AG10803 (cell line): Measurements from ENCODE around the gene NGFR.

Experiments used
- DNase-seq: peaks from one replicate; pipeline ENCODE4 v3.0.0; 2010; ENCODE audit warnings: low read depth
- H3K4me3 ChIP-seq: 2 replicates; pipeline ENCODE4 v1.5.1; 2011; ENCODE audit warnings: mild to moderate bottlenecking, low read length, control low read depth
- TF ChIP-seq, protein P1 (sequence below): conservative IDR thresholded peaks from 2 replicates; pipeline ENCODE4 v1.5.1; 2011; ENCODE audit warnings: mild to moderate bottlenecking, low read length, control low read depth, inconsistent platforms

NGFR gene

DNA sequence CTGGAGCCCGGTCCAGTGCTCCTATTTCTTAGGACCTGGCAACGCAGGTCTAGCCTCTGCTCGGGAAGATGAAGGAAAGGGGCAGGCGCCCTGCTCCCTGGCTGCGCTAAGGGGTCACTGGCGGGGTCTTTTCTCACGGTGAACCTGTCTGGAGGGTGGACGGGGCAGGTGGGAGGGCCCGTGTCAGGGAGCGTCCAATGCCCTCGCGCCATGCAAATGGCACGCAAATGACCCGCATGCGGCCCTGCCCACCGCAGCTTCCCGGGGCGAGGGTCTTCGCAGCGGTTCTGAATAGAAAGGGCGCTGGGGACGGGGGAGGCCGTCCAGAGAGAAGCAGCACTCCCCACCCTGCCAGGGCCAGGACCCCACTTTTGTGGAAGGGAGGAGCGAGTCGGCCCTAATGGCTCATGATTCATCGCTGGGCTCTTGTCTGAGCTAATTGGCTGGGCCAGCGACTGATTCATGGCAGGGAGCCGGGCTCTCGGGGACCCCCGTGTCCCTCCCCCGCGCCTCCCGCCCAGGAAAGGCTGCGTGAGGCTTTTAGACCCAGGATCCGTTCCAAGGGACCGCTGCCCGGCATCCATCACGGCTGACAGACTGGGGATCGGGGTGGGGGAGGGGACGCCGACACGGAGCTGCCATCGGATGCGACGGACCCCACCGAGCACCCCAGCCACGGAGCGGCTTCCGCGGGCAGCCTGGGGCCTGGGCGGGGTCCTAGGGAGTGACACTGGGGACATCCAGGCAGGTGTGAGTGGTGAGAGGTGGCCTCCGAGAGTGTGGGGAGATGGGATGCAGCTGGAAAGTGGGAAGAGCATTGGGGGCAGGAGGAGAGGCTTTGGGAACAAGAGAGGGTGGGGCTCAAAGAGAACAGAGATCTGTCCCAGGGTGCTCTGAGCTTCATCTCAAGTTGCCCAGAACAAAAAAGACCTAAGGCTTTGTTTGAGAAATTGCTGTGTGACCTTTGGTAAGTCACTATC, 25.0 kb upstream of the NGFR start:
- no peak overlapping the region for H3K4me3 ChIP-seq
- TF ChIP-seq, protein P1, sequence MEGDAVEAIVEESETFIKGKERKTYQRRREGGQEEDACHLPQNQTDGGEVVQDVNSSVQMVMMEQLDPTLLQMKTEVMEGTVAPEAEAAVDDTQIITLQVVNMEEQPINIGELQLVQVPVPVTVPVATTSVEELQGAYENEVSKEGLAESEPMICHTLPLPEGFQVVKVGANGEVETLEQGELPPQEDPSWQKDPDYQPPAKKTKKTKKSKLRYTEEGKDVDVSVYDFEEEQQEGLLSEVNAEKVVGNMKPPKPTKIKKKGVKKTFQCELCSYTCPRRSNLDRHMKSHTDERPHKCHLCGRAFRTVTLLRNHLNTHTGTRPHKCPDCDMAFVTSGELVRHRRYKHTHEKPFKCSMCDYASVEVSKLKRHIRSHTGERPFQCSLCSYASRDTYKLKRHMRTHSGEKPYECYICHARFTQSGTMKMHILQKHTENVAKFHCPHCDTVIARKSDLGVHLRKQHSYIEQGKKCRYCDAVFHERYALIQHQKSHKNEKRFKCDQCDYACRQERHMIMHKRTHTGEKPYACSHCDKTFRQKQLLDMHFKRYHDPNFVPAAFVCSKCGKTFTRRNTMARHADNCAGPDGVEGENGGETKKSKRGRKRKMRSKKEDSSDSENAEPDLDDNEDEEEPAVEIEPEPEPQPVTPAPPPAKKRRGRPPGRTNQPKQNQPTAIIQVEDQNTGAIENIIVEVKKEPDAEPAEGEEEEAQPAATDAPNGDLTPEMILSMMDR = no peak
- DNase-seq = no peak

DNA sequence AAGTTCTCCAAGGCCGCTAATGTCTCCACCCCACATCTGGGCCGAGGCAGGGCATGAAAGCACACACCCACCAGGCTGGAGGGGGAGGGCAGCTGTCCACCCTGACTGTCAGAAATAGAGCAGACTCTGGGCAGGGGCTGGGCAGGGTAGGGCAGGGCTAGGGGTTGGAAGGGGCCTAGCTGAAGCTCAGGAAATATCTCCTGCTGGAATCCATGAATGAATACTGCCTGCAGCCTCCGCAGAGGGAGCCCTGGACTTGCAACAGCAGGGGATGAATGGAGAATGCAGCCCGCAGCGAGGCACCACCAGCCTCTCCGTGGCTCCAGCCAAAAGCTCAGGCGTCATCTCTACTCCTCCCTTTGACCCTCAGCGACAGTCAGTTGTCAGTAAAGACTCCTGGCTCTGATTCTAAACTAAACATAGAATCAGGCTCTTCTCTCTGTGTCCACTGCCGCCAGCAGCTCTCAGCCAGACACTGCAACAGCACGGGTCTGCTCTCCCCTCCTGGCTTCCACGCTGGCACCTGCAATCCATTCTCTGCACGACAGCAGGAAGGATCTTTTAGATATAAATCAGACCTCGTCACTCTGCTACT, 23.9 kb upstream of the NGFR start:
- TF ChIP-seq, protein P1 = no peak
- H3K4me3 ChIP-seq = no peak overlapping the region
- DNase-seq = peak; percentile 18

DNA sequence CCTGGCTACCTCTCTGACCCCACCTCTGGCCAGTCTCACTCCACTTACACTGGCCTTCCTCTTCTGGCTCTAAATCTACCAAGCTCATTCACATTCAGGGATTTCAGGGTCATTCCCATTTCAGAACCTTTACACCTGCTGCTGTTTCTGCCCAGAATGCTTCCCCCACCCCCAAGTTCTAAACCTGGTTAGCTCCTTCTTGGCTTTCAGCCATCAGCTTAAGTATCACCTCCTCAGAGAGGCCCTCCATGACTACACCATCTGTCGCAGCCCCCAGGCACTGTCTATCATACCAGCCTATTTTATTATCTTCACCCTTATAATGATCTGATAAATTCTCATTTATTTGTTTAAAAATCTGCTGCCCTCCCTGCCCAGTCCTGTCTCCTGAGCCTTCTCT, 23.3 kb upstream of the NGFR start:
- no peak for DNase-seq
- no peak overlapping the region for H3K4me3 ChIP-seq
- TF ChIP-seq, protein P1 = no peak

DNA sequence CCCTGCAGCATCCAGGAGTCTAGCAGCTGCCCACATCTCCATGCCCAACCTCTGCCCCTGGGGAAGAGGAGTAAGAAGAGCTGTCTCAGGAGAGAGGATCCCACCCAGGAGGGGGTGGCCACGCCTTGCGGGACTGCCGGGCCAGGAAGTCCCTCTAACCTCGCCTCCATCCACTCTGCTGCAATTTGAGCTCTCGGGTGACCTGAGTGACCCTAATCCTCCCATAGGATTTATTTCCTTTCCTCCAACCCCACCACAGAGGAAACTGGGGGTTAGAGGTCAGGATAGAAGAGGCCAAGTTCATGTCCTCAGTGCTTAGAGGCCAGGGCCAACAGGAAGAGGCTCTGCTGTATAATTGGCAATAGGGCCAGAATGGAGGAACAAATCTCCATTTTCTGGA, 22.6 kb upstream of the NGFR start:
- no peak overlapping the region for H3K4me3 ChIP-seq
- no peak for DNase-seq
- TF ChIP-seq, protein P1 = no peak

DNA sequence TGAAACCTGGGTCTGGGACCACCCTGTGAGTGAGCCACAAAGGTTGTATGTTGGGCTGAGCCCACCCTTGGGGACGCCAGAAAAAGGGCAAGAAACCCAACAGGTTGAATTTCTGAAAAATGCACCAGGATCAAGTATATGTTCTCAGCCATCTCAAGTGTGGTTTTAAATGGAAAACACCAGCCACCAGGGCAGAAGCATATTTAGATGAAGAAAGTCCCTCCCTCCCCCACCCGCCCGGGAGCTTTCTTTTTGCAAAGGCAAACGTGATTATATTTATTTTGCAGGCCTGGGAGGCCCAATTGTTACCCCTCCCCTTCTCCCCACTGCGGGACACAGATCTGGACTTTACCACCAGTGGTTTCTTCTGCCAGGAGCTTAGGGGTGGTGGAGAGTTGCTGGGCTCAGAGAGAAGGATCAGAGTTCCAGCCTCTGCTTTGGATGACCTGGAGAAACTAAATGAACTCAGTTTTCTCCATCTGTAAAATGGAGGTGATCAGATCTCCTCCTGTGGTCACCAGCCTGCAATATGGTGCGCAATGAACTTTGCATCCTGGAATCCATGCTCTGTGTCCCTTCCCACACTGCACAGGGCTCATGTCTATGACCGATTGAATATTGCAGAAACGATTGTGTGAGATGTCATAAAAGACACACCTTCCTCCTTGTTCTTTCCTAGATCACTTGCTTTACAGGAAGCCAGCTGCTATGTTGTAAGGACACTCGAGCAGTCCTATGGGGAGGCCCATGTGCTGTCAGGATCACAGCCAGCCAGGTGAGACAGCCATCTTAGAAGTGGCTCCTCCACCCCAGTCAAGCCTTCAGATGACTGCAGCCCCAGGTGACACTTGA, 21.0 kb upstream of the NGFR start:
- DNase-seq = no peak
- H3K4me3 ChIP-seq = no peak overlapping the region
- TF ChIP-seq, protein P1 = no peak

DNA sequence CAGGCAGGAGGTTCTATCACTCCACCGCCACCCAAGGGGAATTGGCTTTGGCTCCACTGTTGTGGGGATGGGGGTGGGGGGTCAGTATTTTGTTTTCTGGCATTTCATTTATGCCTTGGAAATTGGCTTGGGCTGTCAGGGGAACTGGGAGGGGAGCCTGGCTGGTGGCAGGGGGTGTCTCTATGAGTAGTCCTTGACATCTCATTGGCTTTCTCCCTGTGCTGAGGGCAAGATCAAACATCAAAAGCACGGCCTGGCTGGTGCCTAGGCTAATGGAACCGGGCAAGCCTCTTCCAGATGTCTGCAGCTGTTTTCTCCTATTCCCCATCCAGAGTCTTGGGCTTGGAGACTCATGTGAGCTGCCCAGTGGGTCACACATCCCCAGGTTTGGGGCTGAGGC, 17.4 kb upstream of the NGFR start:
- TF ChIP-seq, protein P1 = no peak
- H3K4me3 ChIP-seq = no peak overlapping the region
- no peak for DNase-seq
